CD4-positive, alpha-beta T cell treated with Interferon gamma for 1 hour (primary cell): Measurements from ENCODE around the gene TPCN1.

Experiments used
- DNase-seq: peaks from one replicate; pipeline ENCODE4 v3.0.0-alpha.2; 2020

Gene TPCN1

GRCh38 chr12:113221181-113221996 is at the start of gene TPCN1:
TSS of gene TPCN1 (plus strand) at chr12:113221464. CDS start at chr12:113226853, 5,389 bp downstream.
- DNase-seq = peak; percentile 100

GRCh38 chr12:113171543-113171942 is 49.7 kb upstream of the TPCN1 start:
- DNase-seq = no peak

GRCh38 chr12:113172185-113172584 is 49.1 kb upstream of the TPCN1 start:
- no peak for DNase-seq

- DNase-seq = no peak
Measured at GRCh38 chr12:113173081-113173698, 48.1 kb upstream of the TPCN1 start.

- peak; percentile 68 for DNase-seq
Measured at GRCh38 chr12:113174461-113175384, 46.5 kb upstream of the TPCN1 start.

- DNase-seq = no peak
Measured at GRCh38 chr12:113179023-113179422, 42.2 kb upstream of the TPCN1 start.

- no peak for DNase-seq
Measured at GRCh38 chr12:113180333-113180732, 40.9 kb upstream of the TPCN1 start.

GRCh38 chr12:113181975-113182374 is 39.3 kb upstream of the TPCN1 start:
- DNase-seq = no peak

GRCh38 chr12:113183030-113183589 is 38.2 kb upstream of the TPCN1 start:
- DNase-seq = no peak

- DNase-seq = no peak
Measured at GRCh38 chr12:113184098-113184899, 37.0 kb upstream of the TPCN1 start.

- peak; percentile 86 for DNase-seq
Measured at GRCh38 chr12:113184900-113185179, 36.4 kb upstream of the TPCN1 start.

GRCh38 chr12:113185180-113186032 is 35.9 kb upstream of the TPCN1 start, which contains the start of the genes DDX54 and RITA1:
TSS of gene DDX54 (minus strand) at chr12:113185478. CDS start at chr12:113185451, 27 bp downstream.
TSS of gene RITA1 (plus strand) at chr12:113185721. CDS start at chr12:113186747, 1,026 bp downstream.
- DNase-seq = peak; percentile 70

GRCh38 chr12:113186033-113186365 is 35.3 kb upstream of the TPCN1 start:
- no peak for DNase-seq

GRCh38 chr12:113186666-113187325 is 34.5 kb upstream of the TPCN1 start:
- no peak for DNase-seq

- no peak for DNase-seq
Measured at GRCh38 chr12:113189361-113189760, 31.9 kb upstream of the TPCN1 start.

GRCh38 chr12:113190761-113191160 is 30.5 kb upstream of the TPCN1 start:
- DNase-seq = no peak

- DNase-seq = no peak
Measured at GRCh38 chr12:113191227-113191626, 30.0 kb upstream of the TPCN1 start.

GRCh38 chr12:113194971-113195391 is 26.3 kb upstream of the TPCN1 start:
- no peak for DNase-seq

- DNase-seq = no peak
Measured at GRCh38 chr12:113195598-113195997, 25.7 kb upstream of the TPCN1 start.

GRCh38 chr12:113196582-113196981 is 24.7 kb upstream of the TPCN1 start:
- DNase-seq = no peak

- DNase-seq = peak; percentile 68
Measured at GRCh38 chr12:113196990-113197389, 24.3 kb upstream of the TPCN1 start.
